GM08714 (cell line): ENCODE data around the gene CLDN10.
"Not testable (repeated sequence)": the region's sequence is repeated elsewhere in the genome, so short reads cannot be mapped to it uniquely, and the experiment has no call there.

Experiments
- H3K4me3 ChIP-seq: fragments of 200-500 bp; sonication (Bioruptor generic); 2 replicates; pipeline ENCODE4 v1.5.1; 2014; ENCODE audit warnings: mild to moderate bottlenecking, low read length, inconsistent platforms
- ZNF274 ChIP-seq: IDR thresholded peaks from 2 replicates; pipeline ENCODE4 v1.6.1; 2012; ENCODE audit warnings: mild to moderate bottlenecking, low read depth, low read length

The CLDN10 gene, protein sequence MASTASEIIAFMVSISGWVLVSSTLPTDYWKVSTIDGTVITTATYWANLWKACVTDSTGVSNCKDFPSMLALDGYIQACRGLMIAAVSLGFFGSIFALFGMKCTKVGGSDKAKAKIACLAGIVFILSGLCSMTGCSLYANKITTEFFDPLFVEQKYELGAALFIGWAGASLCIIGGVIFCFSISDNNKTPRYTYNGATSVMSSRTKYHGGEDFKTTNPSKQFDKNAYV

DNA sequence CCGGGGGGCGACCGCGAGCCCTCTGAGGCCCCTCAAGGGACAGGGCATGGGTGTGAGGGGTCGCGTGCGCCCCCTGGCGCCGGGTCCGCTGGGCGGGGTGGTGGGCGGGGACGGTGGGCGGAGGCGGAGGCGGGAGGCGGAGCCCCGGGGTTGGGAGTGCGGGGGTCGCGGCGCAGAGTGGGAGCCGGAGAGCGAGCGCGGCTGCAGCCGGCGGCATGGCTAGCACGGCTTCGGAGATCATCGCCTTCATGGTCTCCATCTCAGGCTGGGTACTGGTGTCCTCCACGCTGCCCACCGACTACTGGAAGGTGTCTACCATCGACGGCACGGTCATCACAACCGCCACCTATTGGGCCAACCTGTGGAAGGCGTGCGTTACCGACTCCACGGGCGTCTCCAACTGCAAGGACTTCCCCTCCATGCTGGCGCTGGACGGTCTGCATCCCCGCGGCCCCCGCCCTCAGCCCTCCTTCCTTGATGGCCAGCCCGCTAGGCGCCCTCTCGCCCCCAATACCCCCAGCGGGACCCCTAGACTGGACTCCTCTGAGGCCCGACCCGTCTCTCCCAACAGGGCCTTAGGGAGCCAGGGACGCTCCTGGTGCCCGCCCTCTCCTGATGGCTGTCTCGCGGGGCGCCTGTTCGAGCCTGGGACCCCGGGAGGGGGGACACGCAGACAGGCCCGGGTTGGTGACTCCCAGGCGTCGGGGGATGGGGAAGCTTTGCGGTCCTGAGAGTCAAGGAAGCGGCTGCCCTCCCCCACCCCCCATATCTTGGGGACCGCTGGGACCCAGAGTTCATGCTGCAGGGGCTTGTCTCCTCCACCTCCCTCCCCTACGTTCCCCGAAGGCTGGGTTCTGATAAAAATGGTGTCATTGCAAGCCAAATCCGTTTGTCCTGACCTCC is at the start of gene CLDN10:
Gene CLDN10, plus strand, starts transcription at position 182 of the 903 bp plus-strand sequence. Its CDS starts 34 bp downstream, at position 216.
- H3K4me3 ChIP-seq: no peak within 1 kb of the TSS; the same call in 1 of the 2 replicates
- TF ChIP-seq ZNF274: no peak

DNA sequence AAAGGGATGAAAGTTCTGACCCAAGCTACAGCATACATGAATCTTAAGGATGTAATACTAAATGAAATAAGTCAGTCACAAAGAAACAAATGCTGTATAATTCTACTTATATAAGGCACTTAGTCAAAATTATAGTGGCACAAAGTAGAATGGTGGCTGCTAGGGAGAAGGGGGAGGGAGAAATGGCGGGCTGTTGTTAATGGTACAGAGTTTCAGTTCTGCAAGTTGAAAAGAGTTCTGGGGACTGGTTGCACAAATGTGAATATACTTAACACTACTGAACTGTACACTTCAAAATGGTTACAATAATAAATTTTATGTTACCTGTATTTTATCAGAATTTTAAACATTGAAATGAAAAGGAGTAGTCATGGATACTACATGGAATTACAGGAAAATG is 48.9 kb upstream of the CLDN10 start:
- no peak overlapping the region for H3K4me3 ChIP-seq
- TF ChIP-seq ZNF274: no peak

- no peak overlapping the region for H3K4me3 ChIP-seq
- no peak for TF ChIP-seq ZNF274
Measured at GRCh38 chr13:95505265-95505664, 47.3 kb upstream of the CLDN10 start.

DNA sequence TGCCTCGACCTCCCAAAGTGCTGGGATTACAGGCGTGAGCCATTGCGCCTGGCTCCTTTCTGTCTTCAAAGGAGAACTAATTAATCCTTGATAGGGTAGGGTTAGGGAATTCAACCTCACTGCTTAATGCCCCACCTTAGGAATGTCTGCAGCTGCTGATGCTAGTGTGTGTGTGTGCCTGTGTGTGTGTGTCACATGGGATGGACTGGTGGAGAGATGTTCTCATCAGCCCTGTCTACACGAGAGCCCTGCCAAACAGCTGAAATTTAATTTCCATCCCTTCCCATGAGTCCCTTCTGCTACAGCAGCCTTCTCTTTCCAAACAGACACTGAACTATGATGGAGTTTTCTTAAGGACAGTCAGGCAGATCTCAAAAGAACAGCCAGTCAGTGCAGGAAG is 46.5 kb upstream of the CLDN10 start:
- no peak overlapping the region for H3K4me3 ChIP-seq
- TF ChIP-seq ZNF274: no peak

DNA sequence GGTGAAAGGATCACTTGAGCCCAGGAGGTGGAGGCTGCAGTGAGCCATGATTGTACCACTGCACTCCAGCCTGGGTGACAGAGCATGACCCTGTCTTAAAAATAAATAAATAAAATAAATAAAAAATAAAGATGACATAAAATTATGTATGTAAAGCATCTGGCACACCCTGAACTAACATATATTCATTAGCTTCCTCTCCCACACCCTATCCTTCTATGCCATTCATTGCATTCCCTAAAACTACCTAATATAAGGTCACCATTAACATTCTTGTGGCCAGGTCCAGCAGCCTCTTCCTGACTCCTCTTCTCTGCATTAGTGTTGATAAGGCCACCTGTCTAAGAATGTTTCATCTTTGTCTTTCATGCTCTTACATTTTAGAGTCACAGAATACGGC is 44.5 kb upstream of the CLDN10 start:
- no peak overlapping the region for H3K4me3 ChIP-seq

DNA sequence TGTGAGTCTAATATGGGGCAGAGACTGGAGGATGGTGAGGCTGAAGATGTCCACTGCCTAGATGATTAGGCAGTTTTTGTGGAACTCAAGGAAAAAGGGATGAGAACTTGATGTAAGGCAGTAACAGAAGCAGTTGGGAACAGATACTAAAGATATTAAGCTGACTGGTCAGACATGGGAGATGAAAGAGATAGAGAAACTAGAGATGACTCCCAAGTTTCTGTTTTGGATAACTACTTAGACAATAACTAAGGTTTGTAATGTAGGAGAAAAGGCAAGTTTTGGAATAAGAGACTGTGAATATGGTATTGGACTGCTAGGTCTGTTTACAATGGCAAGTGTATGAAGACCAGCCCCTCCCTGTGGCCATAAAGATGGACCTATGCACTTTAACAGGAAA is 43.5 kb upstream of the CLDN10 start:
- H3K4me3 ChIP-seq: no peak overlapping the region
- TF ChIP-seq ZNF274: no peak

More for the DNA sequence above, 44.5 kb upstream of the CLDN10 start:
- TF ChIP-seq ZNF274: no peak

DNA sequence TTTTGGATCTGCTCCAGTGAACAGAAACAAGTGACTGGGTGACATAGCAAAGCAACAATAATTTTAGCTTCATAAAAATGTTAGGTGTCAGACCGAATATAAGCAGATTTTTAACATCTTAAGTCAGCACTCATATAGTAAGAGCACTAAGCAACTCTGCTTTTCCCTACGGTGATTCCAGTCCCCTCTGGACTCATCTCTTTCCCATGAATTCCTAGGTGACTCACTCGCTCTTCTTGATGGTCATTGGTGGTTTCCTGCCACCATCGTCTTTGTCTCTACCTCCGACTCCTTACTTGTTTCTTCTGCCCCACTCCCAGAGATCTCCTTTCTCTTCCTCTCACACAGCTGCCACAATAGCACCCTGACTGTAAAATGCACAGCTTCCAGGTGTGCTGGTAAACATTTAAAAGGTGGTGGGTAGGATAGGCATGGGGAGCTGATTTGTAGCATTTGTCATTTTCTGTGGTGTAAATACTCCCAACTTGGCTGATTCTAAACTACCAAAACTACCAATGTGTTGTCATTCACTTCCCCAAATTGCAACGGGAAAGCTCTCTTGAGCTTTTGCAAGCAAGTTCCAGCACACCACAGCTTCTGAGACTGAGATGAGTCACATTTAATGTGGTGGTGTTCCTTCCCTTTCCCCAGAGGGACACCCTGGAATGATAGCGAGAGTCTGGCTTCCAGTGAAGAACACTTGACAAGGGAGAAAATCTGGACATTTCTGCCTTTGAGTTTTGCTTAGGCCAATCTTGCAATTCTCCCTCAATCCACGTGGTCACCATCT is 42.8 kb upstream of the CLDN10 start:
- no peak overlapping the region for H3K4me3 ChIP-seq
- no peak for TF ChIP-seq ZNF274

GRCh38 chr13:95510950-95511349 is 41.6 kb upstream of the CLDN10 start:
- TF ChIP-seq ZNF274: no peak
- H3K4me3 ChIP-seq: no peak overlapping the region

GRCh38 chr13:95512424-95512823 is 40.1 kb upstream of the CLDN10 start:
- TF ChIP-seq ZNF274: no peak
- no peak overlapping the region for H3K4me3 ChIP-seq

- no peak for TF ChIP-seq ZNF274
- no peak overlapping the region for H3K4me3 ChIP-seq
Measured at GRCh38 chr13:95512957-95513356, 39.6 kb upstream of the CLDN10 start.

- not testable (repeated sequence) for H3K4me3 ChIP-seq
Measured at GRCh38 chr13:95515606-95516005, 36.9 kb upstream of the CLDN10 start.

- TF ChIP-seq ZNF274: no peak
- no peak overlapping the region for H3K4me3 ChIP-seq
Measured at GRCh38 chr13:95516021-95516420, 36.5 kb upstream of the CLDN10 start.

- H3K4me3 ChIP-seq: no peak overlapping the region
- no peak for TF ChIP-seq ZNF274
Measured at GRCh38 chr13:95516492-95516891, 36.0 kb upstream of the CLDN10 start.

DNA sequence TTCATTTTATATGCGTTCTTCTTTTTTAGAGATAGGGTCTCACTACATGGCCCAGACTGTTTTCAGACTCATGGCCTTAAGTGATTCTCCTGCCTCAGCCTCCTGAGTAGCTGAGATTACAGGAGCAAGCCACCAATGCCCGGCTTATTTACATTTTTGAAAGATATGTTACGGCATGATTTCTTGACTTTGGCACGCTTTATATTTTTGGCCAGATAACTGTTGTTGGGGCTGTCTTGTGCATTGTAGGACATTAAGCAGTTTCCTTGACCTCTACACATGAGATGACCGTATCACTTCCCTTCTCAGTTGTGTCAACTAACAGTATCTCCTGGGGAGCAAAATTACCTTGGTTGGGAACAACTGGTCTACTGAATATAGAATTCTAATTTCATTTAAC is 28.9 kb upstream of the CLDN10 start:
- H3K4me3 ChIP-seq: no peak overlapping the region
- TF ChIP-seq ZNF274: no peak

- no peak for TF ChIP-seq ZNF274
- no peak overlapping the region for H3K4me3 ChIP-seq
Measured at GRCh38 chr13:95524264-95524901, 28.1 kb upstream of the CLDN10 start.
